Stimulated activated CD8-positive, alpha-beta memory T cell treated with anti-CD3 and anti-CD28 coated beads, Interleukin-4, amount 100 ng/mL, for 24 hours (primary cell): ENCODE data around the gene HSPA12B.
"Not testable (repeated sequence)": the region's sequence is repeated elsewhere in the genome, so short reads cannot be mapped to it uniquely, and the experiment has no call there.

Experiments used
- DNase-seq: peaks from one replicate; pipeline ENCODE4 v3.0.0-alpha.2; 2020; ENCODE audit warnings: low read depth

The HSPA12B gene

GRCh38 chr20:3787324-3788014, 55.0 kb downstream of the HSPA12B start:
- no peak for DNase-seq

GRCh38 chr20:3788685-3789155, 56.2 kb downstream of the HSPA12B start:
- DNase-seq: no peak

GRCh38 chr20:3789201-3789600, 56.7 kb downstream of the HSPA12B start:
- not testable (repeated sequence) for DNase-seq

GRCh38 chr20:3794168-3794567, 61.7 kb downstream of the HSPA12B start:
- not testable (repeated sequence) for DNase-seq

GRCh38 chr20:3794701-3795420, 62.4 kb downstream of the HSPA12B start:
- DNase-seq: no peak

- DNase-seq: peak; percentile 84
Observed at GRCh38 chr20:3795511-3796468, 63.3 kb downstream of the HSPA12B start, which contains the start of gene CDC25B. Gene CDC25B, plus strand, starts transcription at chr20:3796310. Its CDS starts 222 bp downstream, at chr20:3796532.

- DNase-seq: no peak
Observed at GRCh38 chr20:3796477-3797225, 64.2 kb downstream of the HSPA12B start.

GRCh38 chr20:3797226-3797545, 64.7 kb downstream of the HSPA12B start:
- DNase-seq: no peak

GRCh38 chr20:3797592-3798372, 65.3 kb downstream of the HSPA12B start:
- DNase-seq: no peak

- DNase-seq: no peak
Observed at GRCh38 chr20:3798373-3798768, 65.9 kb downstream of the HSPA12B start.

- no peak for DNase-seq
Observed at GRCh38 chr20:3798908-3799248, 66.4 kb downstream of the HSPA12B start.

- DNase-seq: no peak
Observed at GRCh38 chr20:3800256-3800877, 67.9 kb downstream of the HSPA12B start.

GRCh38 chr20:3800878-3801260, 68.4 kb downstream of the HSPA12B start:
- DNase-seq: no peak

- DNase-seq: no peak
Observed at GRCh38 chr20:3801299-3801698, 68.8 kb downstream of the HSPA12B start.

- DNase-seq: no peak
Observed at GRCh38 chr20:3801846-3802245, 69.4 kb downstream of the HSPA12B start.
